Upper lobe of left lung (tissue), 4 donors: Measurements from ENCODE around the gene EPHB3.

Experiments used
- POLR2AphosphoS5 ChIP-seq, 2 donors: sonication (generic); formaldehyde crosslinking; IDR thresholded peaks; one replicate each; pipeline ENCODE4 v1.5.1; 2017; ENCODE audit warnings: antibody characterized with exemption in 2 of 2
- TF ChIP-seq, protein P1 (sequence below), 6 experiments: fragments of 450-650 bp in 4 of 6; fragments of 200-600 bp in 2 of 6; sonication (generic) in 2 of 6; IDR thresholded peaks; one replicate each; pipeline ENCODE4 v1.5.1; 2016 to 2019; ENCODE audit warnings: antibody characterized with exemption in 6 of 6

GRCh38 chr3:184588776-184589175, 27.2 kb downstream of the EPHB3 start:
- TF ChIP-seq, protein P1, sequence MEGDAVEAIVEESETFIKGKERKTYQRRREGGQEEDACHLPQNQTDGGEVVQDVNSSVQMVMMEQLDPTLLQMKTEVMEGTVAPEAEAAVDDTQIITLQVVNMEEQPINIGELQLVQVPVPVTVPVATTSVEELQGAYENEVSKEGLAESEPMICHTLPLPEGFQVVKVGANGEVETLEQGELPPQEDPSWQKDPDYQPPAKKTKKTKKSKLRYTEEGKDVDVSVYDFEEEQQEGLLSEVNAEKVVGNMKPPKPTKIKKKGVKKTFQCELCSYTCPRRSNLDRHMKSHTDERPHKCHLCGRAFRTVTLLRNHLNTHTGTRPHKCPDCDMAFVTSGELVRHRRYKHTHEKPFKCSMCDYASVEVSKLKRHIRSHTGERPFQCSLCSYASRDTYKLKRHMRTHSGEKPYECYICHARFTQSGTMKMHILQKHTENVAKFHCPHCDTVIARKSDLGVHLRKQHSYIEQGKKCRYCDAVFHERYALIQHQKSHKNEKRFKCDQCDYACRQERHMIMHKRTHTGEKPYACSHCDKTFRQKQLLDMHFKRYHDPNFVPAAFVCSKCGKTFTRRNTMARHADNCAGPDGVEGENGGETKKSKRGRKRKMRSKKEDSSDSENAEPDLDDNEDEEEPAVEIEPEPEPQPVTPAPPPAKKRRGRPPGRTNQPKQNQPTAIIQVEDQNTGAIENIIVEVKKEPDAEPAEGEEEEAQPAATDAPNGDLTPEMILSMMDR (IDR thresholded peaks at IDR 0.05) = no peak
- TF ChIP-seq POLR2AphosphoS5 (IDR thresholded peaks at IDR 0.05) = no peak
